ENCODE results near the gene GPR22. TPM values are rescaled to one million over a fixed set of nuclear protein-coding genes. Genes with fewer than 3 reads are reported as not detected.

The GPR22 gene
- under 0.01 TPM in 1 of 2 replicates, not detected in the other for total RNA-seq

GRCh38 chr7:107469929-107470328 lies at the start of gene GPR22:
Gene GPR22, plus strand, starts transcription at chr7:107470057. Its CDS starts 4,004 bp downstream, at chr7:107474061.
- H3K4me3 ChIP-seq (ENCODE audit: low read depth, low read length), result no peak within 1 kb of the TSS

GRCh38 chr7:107427462-107427861 lies 42.4 kb upstream of the GPR22 start:
- no peaks in the 10 kb centered on the region for H3K36me3 ChIP-seq (ENCODE audit: control insufficient read depth, insufficient read depth, low read length)
- no peak for TF ChIP-seq CTCF (IDR thresholded peaks at IDR 0.05; ENCODE audit: insufficient read depth, low read length, severe bottlenecking)

More at GRCh38 chr7:107469929-107470328, at the start of gene GPR22:
- H3K36me3 ChIP-seq (ENCODE audit: control insufficient read depth, insufficient read depth, low read length), result no peaks in the 10 kb centered on the region
- TF ChIP-seq CTCF (IDR thresholded peaks at IDR 0.05; ENCODE audit: insufficient read depth, low read length, severe bottlenecking), result no peak
- FAIRE-seq (no peak), DNase-seq (ENCODE audit: low read depth) (no peak)
- H3K27me3 ChIP-seq (ENCODE audit: control insufficient read depth, insufficient read depth, low read length), result no peaks in the 10 kb centered on the region

GRCh38 chr7:107428642-107429041 lies 41.2 kb upstream of the GPR22 start:
- TF ChIP-seq CTCF (IDR thresholded peaks at IDR 0.05; ENCODE audit: insufficient read depth, low read length, severe bottlenecking), result no peak
- FAIRE-seq, result no peak

More at GRCh38 chr7:107427462-107427861, 42.4 kb upstream of the GPR22 start:
- DNase-seq (ENCODE audit: low read depth) (no peak), FAIRE-seq (no peak)
- Histone ChIP-seq H3K27me3 (ENCODE audit: control insufficient read depth, insufficient read depth, low read length) (no peaks in the 10 kb centered on the region), H3K4me3 (ENCODE audit: low read depth, low read length) (no peak overlapping the region)

GRCh38 chr7:107430057-107430456 lies 39.8 kb upstream of the GPR22 start:
- H3K36me3 ChIP-seq (ENCODE audit: control insufficient read depth, insufficient read depth, low read length), result no peaks in the 10 kb centered on the region
- no peak overlapping the region for H3K4me3 ChIP-seq (ENCODE audit: low read depth, low read length)
- no peak for DNase-seq (ENCODE audit: low read depth)
- no peaks in the 10 kb centered on the region for H3K27me3 ChIP-seq (ENCODE audit: control insufficient read depth, insufficient read depth, low read length)
- TF ChIP-seq CTCF (IDR thresholded peaks at IDR 0.05; ENCODE audit: insufficient read depth, low read length, severe bottlenecking), result no peak
- no peak for FAIRE-seq

More at GRCh38 chr7:107428642-107429041, 41.2 kb upstream of the GPR22 start:
- no peak overlapping the region for H3K4me3 ChIP-seq (ENCODE audit: low read depth, low read length)
- no peaks in the 10 kb centered on the region for H3K36me3 ChIP-seq (ENCODE audit: control insufficient read depth, insufficient read depth, low read length)
- H3K27me3 ChIP-seq (ENCODE audit: control insufficient read depth, insufficient read depth, low read length), result no peaks in the 10 kb centered on the region
- DNase-seq (ENCODE audit: low read depth), result no peak

GRCh38 chr7:107432261-107432660 lies 37.6 kb upstream of the GPR22 start:
- FAIRE-seq (no peak), DNase-seq (ENCODE audit: low read depth) (no peak)
- H3K36me3 ChIP-seq (ENCODE audit: control insufficient read depth, insufficient read depth, low read length), result no peaks in the 10 kb centered on the region
- no peaks in the 10 kb centered on the region for H3K27me3 ChIP-seq (ENCODE audit: control insufficient read depth, insufficient read depth, low read length)
- H3K4me3 ChIP-seq (ENCODE audit: low read depth, low read length), result no peak overlapping the region
- TF ChIP-seq CTCF (IDR thresholded peaks at IDR 0.05; ENCODE audit: insufficient read depth, low read length, severe bottlenecking), result no peak

- Histone ChIP-seq H3K36me3 (ENCODE audit: control insufficient read depth, insufficient read depth, low read length) (no peaks in the 10 kb centered on the region), H3K27me3 (ENCODE audit: control insufficient read depth, insufficient read depth, low read length) (no peaks in the 10 kb centered on the region), H3K4me3 (ENCODE audit: low read depth, low read length) (no peak overlapping the region)
- DNase-seq (ENCODE audit: low read depth), result no peak
- FAIRE-seq, result no peak
- no peak for TF ChIP-seq CTCF (IDR thresholded peaks at IDR 0.05; ENCODE audit: insufficient read depth, low read length, severe bottlenecking)
Observed at GRCh38 chr7:107435749-107436148, 34.1 kb upstream of the GPR22 start.
